ENCODE measurements around the gene NRIP1.

Gene NRIP1

DNA sequence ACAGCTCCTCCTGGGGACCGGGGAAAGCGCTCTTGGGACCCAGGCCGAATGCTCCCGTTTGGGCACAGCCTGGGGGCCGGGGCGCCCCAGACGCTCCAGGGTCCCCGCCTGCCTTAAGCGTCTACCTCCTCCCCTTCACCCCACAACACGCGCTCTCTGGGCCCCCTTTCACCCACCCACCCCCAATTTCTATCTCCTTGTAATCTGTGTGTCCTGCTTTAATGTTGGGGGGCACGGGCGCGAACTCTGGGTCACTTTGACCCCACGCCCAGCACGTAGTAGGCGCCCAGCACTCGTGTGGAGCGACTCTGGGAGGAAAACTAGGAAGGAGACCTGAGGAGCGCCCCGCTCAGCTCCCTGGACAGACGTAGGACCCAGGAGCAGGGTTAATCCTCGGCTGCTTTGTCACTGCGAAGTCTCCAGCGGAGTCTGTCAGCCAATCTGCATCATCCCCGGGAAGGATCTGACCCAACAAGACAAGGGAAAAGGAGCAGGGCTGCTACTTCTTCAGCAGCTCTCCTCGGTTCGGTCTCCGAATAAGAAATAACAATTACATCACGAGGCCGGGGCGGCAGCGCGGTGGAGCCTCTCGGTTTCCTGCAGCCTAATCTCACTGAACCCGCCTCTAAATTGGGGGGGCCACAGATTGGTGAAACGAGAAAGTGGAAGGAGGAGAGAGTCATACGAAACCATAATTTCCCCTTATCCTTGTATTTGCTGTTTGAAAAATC lies 757 bp upstream of the NRIP1 start:
- in situ Hi-C loops (cut with HindIII; ENCODE audit: low sequenced_read_pairs) = no loop called here

DNA sequence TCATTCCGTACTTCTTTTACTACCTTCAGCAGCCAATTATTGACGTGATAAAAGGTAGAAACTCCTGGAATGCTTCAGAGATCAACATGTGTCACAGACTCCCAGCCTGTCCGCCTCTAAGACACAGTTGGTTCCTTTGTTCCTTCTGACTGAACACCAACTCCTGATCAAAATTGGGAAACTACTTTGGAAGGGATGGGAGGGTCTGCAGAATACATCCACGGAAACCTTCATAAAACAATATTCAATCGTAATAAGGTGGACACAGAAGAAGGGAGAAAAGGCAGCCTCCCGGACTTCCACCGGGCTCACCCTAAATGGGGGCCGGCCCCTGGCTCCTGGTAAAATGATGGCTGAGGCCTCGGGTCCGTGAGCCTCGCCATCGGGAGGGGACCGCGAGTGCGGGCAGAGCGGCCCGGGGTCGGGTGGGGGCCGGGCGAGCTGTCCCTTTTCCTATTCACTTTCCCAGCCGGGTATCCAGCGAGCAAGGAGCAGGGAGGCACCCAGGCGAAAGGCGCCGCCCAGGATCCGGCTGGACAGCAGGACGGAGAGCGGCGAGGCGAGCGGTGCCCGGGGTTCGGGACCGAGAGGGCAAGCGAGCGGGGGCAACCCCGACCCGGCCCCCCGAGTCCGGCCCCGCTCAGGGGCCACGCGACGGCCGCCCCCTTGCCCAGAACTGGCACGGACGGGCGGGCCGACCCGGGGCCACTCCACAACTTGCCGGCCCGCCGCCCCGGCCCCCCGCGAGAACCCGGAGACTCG lies 805 bp downstream of the NRIP1 start:
- in situ Hi-C loops (cut with HindIII; ENCODE audit: low sequenced_read_pairs) = no loop called here

DNA sequence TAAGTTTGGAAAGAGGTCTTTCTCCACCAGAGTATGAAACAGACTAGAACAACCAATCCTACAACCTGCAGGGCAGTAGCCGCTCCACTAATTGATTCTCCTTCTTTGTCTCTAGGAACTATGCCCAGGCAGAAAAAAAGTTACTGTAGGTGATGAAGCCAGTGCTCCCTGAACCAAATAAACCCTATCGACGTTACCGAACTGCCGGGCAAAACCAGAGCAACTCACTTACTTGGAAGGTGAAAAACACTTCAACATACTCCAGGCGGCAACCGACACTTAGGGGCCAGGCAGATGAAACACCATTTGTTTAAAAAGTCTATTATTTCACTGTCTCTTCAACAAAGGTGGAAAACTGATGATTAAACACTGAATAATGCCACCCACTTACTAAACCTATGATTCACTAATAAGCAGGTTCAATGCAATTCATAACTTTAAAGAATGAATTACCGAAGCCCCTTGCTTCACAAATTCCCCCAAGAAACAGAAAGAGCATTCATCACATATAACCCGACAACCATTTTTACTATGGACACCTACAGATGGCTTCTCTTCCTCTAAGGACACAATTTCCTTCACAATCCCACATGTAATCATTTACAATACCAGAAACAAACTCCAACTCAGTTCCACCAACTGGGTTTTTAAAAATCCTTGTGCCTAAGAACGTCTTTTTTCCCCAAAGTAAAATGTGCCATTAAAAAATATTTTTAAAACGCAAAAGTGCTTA lies 1.6 kb downstream of the NRIP1 start:
- in situ Hi-C loops (cut with HindIII; ENCODE audit: low sequenced_read_pairs) = no loop called here

DNA sequence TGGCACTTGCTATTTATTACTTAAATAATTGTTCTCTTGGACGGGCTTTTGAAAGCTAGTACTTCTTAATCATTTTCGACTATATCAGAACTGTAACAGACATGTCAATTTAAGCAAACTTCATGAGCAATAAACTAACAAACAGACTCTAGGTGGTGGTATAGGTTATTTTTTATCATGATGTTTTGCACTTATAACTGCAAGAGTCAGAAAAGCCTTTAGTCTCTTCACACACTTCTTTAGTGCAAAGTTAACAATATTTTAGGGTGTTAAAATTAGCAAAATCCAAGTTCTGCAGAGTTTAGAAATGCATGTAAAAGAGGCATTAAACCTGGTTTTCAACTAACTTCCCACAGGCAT lies 2.2 kb downstream of the NRIP1 start:
- in situ Hi-C loops (cut with HindIII; ENCODE audit: low sequenced_read_pairs) = no loop called here

DNA sequence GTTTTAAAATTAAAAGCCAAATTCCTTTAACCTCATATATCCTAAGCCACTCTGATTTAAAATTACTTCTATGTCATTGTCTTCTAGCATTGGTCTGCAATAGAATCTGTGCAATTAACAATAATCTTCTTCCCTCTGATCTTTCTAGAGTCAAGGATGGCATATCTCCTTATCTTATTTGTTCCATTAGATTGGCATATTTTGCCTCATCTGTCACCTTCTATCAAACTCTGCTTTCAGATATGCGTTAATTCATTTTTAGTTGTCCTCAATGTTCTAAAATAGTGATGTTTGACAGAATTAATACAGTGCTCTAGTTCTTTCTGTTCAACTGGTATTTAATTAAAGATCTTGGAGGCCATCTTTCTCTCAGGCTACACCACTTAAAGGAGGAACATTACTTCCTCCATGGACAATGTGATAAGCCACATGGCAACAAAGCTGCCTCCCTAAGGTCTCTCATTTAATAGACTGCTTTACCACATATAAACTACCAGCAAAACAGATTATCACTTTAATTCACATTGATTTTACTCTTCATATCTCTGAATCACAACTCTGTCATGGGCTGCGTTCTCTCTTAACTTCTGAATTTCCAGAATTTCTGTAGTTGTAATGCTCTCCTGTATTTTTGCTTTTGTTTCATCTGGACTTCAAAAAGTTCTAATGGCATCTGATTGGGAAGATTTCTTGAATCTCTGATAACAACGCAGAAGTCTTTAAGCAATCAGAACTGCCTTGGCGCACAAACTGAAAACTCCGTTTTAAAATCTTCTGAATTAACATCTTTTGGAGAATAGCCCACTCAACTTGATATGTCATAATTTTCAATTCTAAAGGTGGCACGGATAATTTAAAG lies 2.8 kb downstream of the NRIP1 start:
- in situ Hi-C loops (cut with HindIII; ENCODE audit: low sequenced_read_pairs) = no loop called here

DNA sequence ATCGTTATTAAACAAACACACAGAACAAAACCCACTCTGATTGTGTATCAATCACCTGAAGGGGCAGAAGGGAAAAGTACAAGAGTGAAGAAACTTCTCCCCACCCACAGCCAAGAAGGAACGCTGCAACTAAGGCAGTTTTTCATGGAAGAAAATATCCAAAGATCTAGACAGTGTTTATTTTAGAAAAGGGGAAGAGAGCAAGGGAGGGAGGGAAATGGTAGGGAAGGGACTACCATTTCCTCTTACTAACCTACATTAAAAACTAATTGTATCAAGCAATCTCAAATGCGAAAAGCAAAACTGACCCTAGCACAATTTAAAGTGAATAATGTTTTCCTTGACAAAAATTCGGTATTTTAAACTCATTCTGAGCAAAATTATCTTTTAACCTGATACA lies 3.5 kb downstream of the NRIP1 start:
- in situ Hi-C loops (cut with HindIII; ENCODE audit: low sequenced_read_pairs) = no loop called here

DNA sequence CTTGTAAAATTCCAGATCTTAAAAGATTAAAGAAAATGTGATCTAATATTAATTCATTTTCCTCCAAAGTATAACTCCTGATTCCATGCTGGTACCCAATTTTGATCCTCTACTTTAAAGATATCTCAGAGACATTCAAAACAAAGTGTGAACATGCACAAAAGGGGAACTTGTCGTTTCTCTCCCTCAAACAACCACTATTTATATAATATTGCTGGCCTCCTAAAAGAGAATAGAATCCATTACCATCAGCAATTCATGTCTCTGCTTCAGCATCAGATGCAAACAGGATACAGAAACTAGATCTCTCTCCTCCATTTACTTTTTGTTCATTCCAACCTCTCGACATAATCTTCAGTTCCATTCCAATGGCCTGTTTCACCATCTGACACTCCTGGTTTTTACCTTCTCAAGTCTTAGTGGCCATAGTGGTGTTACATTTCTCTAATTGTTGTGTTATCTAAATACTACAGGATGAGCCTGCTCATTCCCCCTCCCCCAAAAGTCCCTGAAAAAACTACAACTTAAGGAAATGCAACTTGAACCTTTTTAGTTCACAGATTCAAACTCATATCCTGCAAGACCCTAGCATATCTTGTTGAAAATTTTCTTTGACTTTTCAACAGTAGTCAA lies 4.1 kb downstream of the NRIP1 start:
- in situ Hi-C loops (cut with HindIII; ENCODE audit: low sequenced_read_pairs) = no loop called here

DNA sequence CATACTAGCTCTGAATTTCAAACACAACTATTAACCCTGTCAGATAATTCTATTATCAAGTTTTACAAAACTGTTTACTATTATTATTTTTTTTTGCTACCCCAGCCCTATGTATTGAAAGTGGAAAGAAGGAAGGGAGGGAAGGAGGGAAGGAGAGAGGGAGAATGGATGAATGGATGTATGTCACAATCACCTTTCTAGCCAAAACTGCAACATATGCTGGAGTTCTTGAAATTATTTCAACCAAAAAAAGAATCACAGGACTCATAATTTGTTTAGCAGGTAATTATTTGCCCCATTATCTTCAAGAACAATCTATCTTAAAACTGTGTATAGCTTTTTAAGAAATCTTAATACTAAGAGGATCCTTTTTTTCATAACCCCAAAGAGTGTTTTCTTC lies 5.4 kb downstream of the NRIP1 start:
- in situ Hi-C loops (cut with HindIII; ENCODE audit: low sequenced_read_pairs) = no loop called here

DNA sequence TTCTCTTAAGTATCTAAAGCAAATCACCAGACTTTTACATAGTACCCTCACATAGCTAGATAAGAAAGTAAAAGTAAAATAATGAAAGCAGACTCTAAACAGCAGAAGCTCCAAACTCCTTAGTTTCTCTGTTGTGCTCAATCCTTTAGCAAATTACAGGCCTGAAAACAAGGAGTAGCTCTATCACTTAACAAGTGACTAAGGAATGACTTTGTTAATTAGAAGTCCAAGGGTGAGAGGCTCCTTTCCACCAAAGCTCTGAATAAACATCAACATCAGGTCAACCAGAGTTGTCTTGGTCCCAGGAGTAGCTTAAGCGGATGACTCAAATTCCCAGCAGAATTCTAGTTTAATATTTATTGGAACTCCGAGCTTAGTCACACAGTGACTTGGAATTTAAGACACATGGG lies 5.9 kb downstream of the NRIP1 start:
- in situ Hi-C loops (cut with HindIII; ENCODE audit: low sequenced_read_pairs) = no loop called here

DNA sequence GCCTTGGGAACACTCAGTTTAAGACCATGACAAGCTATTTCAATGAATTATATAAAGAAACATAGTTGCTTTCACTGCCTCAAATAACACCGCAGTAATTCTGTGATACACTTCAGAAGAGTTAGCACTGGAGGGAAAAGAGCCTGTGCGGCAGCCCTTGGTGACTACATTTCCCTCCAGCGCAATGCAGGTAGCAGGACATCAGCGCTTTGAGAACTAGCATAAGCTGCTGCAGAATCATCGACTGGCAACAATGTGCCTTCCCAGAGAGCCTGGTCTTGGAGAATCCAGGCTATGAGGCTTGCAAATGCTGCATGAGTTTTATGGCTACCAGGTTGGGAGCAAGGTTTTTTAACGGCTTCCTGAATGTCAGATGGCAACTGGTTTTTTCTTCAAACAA lies 7.5 kb downstream of the NRIP1 start:
- in situ Hi-C loops (cut with HindIII; ENCODE audit: low sequenced_read_pairs) = no loop called here

DNA sequence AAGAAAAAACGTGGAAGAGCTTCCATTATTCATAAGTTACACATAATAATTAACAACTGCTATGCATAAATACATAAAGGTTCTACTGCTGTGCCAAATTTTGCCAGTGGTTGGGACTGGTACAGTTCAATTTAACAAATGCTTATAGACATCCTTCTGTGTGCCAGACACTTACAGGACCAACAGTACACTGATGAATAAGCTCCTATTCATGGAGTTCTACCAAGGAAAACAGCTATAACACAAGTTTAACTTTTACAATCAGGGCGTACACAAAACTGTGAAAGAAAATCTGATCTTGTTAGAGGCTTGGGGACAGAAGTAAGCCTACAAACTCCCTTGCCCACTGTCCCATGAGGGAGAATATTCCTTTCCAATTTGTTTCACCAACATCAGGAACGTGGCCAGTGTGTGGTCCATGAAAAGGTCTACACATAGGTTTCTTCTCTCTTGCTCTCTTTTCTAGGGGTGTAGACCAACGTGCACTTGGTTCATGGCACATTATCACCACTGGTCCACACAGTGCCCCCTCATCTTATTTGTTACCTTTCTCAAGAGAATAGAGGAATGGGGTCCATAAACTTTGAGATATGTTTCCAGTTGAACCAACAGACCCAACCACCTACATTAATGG lies 10.1 kb downstream of the NRIP1 start:
- in situ Hi-C loops (cut with HindIII; ENCODE audit: low sequenced_read_pairs) = no loop called here

DNA sequence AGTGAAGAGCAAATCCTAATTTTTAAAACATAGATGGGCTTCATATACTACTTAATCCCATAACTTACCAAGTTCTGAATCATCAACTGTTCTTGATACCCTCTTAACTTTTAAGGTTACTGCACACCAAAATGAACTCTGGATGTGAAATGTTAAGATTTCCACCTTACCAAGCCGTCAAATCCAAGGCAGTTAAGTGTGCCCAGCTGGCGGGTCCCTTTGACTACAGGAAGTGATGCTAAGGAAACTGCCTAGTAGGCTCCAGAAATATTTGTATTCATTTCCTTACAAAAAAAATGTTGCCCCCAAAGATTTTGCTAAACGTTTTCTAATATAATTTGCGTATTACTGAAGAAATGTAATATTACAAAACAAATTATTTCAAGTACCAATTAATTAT lies 10.7 kb downstream of the NRIP1 start:
- in situ Hi-C loops (cut with HindIII; ENCODE audit: low sequenced_read_pairs) = no loop called here

DNA sequence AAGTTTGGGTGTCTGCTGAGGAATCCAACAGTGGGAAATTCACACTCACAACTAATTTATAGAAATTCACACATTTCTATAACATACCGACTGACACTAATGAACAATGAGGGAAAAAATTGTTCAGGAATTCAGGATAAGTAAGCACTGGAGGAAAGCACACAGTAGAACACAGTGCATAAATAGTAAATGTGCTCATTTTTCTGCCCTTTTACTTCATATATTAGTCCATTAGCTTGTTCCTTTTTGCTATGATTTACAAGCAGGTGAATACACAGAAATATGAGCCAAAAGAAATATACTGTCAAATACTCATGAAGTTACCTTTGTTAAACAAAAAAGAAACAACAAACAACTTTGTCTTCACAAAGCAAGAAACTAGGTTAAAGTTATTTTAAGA lies 11.3 kb downstream of the NRIP1 start:
- in situ Hi-C loops (cut with HindIII; ENCODE audit: low sequenced_read_pairs) = no loop called here

DNA sequence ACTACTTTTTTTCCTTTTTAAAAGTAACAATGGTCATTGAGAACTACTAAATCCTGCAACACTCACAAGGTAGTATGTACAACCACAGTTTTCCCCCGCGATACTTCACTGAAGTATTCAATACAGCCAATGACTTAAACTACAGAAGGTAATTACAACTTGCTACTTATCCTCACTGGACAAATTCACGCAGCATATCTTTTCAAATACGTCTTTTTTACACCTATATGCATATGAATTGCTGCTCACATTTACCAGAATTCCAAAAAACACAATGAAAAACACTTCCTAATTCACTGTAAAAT lies 12.4 kb downstream of the NRIP1 start:
- in situ Hi-C loops (cut with HindIII; ENCODE audit: low sequenced_read_pairs) = no loop called here

DNA sequence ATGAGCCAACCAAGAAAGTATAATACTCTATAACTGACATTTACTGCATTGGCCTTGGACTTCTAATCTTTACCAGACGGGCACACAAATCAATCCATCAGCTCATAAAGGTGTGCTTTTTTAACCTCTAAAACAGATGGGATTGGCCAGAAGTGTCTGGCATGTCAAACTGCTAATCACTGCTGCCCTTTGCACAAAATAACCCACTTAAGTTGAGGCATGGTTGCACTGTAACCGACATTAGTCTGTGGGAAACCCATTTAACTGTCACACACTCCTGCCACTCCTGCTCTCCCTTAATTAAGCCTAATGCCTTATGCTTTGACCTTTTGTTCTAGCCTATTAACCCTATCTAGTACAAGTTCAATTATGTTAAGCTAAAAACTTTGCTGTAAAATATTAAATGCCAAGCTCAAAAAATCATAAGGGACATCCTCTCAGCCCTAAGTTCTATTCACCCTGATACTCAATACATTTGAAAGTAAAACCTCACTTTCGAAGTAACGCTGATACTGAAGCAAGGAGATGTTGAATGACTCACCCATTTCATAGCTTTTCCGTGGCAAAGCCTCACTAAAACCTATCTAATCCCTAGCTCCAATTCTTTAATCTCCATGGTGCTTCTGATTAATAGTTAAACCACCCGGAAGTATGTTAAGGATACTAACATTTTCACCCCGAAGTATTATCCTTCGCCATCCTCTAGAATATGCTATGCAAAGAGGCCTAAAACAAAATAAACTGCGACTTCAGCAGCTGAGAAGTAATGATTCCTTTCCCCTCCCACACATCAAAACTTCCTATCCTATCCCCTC lies 12.9 kb downstream of the NRIP1 start:
- in situ Hi-C loops (cut with HindIII; ENCODE audit: low sequenced_read_pairs) = no loop called here

DNA sequence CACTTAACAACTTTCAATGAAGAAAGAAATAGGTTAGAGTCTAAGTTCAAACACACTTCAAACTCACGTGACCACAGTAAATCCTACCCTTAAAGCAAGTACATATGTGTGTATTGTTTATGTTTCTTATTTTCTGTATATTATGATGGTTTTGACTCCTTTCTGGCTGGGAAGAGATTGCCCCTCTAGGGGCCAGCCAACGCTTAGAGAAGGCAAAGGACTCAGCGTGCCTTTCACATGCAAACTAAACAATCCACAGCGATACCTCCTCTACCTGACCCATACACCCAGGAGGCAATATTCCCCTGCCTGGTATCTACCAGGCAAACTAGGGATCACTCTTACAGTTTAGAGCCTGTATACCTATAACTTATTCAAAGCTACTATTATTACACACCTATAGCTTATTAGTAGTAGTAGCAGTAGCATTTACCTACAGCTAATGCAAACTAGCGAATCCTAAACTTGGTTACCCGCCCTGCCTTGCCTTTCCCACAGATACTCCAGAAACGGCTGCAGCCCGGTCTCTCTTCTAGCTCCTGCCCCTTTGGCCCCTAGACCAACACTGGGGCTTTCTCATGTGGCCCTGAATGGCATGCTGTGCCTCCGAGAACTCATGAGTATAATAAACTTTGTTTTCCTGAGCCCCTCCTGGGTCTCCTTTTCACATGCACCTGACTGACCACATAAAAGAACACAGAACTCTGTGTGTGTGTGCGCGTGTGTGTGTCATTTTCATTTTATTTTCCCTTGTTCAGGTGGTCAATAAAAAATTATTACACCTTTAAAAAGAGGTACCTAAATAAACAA lies 14.0 kb downstream of the NRIP1 start:
- in situ Hi-C loops (cut with HindIII; ENCODE audit: low sequenced_read_pairs) = no loop called here

DNA sequence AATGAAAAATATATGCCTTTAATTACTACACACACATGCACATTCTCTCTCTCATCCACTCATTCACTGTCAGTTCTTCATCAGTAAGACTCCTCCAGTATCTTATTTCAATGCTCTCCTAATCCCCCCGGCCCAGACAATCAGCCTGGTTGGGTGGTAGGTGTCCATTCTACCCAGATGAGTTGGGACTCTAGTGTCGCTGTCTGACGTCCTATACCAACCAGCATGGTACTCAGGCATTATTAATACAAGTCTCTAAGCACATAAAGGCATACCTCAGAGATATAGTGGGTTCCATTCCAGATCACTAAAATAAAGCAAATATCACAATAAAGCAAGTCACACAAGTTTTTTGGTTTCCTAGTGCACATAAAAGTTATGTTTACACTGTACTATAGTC lies 19.8 kb downstream of the NRIP1 start:
- in situ Hi-C loops (cut with HindIII; ENCODE audit: low sequenced_read_pairs) = no loop called here

DNA sequence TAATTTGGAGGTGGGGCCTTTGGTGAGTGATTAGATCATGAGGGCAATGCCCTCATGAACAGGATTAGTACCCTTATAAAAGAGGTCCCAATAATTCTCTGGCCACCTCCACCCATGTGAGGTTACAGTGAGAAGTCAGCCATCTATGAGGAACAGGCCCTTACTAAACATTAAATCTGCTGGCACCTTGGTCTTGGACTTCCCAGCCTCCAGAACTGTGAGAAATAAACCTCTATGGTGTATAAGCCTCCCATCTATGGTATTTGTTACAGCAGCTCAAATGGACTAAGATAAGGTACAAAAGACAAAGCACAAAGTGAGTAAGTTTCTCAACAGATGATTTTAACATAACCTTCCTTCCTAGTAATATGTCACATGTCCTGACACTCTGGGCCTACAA lies 22.3 kb downstream of the NRIP1 start:
- in situ Hi-C loops (cut with HindIII; ENCODE audit: low sequenced_read_pairs) = no loop called here

Measured in DLD1 (cell line).